ENCODE data around the gene SH2D2A.
A peak's percentile ranks its signal among the peaks of the same experiment; 100 is the strongest.
"Not testable (repeated sequence)": the region's sequence is repeated elsewhere in the genome, so short reads cannot be mapped to it uniquely, and the experiment has no call there.

Gene SH2D2A

DNA sequence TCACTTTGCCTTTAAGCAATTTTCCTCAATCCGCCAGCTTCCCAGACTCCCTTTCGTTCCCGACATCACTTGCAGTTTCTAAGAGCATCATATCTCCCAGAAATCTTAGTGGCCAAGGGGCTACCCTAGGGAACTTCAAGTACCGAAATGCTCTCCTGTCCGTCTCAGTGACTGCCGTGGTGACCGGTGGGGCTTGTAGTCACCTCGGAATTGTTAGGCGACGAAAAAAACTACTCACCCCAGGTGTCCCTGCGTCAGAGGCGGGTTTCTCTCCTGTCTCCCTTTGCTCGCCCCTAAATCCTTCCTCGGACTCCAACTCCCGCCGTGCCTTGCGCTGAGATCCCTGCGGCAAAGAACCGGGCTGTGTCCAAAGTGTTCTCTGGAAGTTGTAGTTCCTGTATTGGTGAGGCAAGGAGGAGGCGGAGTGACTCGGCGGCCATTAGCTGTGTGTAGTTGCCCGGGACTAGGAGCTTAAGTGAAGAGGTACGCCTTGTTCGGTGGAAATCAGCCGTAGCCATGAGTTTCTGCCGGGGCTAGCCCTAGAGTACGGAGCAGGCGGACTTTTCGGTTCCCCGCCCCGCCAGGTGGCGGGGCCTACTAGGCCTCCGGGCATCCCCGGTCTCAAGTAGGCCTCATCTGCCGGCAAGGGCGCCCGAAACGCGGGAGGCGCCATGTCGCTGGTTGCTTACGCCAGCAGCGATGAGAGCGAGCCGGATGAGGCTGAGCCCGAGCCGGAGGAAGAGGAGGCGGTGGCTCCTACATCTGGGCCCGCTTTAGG is 49.4 kb downstream of the SH2D2A start, which contains the start of gene PRCC:
Gene PRCC, plus strand, starts transcription at position 435 of the 778 bp plus-strand sequence. Its CDS starts 237 bp downstream, at position 672.
- DNase-seq, result peak; percentile 97 to 98

DNA sequence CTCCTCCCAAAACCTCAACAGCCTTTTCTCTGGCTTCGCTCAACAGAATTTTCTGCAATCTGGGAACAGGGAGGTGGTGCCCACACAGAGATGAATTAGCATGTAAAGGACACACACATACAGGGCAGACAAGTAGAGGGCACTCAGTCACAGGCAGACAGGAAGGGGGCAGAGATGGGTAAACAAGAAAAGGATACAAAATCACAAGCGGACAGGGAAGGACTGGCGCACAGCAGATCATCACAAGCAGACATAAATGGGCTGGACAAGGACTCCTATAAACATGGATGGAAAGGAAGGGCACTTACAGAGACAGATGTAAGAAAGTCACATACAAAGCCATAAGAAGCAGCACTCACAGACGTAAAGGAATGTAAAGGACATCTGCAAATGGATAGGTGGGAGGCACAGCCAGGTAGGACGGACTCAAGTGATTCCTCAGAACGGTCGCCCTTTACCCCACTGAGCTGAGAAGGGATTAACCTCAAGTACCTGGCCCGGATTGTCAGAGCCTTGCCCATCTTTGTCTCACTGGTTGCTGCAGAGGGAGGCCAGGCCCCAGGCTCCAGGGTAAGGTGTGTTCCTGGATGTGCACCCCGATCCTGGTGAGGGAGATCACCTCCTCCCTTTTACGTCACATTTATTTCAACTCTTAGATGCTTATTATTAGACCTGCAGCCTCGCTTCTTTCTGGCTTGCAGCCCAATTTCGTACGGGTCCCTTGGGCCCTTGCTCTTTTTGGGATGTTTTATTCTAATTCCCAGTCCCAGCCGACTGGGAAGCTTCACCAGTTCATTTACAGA is 50.1 kb downstream of the SH2D2A start:
- DNase-seq, result no peak

DNA sequence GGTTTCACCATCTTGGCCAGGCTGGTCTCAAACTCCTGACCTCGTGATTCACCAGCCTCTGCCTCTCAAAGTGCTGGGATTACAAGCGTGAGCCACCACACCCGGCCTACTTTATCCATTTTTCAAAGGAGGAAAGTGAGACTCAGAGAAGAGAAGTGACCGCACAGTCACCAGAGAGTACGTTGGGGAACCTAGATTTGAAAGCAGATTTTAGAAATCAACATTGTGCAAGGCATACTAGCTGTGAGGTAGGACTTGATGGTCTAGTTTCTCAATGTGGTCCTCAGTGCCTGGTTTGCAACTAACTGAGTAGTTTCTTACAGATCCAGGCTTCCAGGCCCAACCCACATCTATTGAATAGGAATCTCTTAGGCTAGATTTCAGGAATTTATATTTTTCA is 51.0 kb downstream of the SH2D2A start:
- peak; percentile 54 to 71 for DNase-seq

DNA sequence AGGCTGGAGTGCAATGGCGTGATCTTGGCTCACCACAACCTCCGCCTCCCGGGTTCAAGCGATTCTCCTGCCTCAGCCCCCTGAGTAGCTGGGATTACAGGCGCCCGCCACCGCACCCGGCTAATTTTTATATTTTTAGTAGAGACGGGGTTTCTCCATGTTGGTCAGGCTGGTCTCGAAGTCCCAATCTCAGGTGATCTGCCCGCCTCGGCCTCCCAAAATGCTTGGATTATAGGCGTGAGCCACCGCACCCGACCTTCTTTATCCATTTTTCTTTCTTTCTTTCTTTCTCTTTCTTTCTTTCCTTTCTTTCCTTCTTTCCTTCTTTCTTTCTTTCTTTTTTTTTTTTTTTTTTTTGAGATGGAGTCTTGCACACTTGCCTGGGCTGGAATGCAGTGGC is 51.5 kb downstream of the SH2D2A start:
- not testable (repeated sequence) for DNase-seq

DNA sequence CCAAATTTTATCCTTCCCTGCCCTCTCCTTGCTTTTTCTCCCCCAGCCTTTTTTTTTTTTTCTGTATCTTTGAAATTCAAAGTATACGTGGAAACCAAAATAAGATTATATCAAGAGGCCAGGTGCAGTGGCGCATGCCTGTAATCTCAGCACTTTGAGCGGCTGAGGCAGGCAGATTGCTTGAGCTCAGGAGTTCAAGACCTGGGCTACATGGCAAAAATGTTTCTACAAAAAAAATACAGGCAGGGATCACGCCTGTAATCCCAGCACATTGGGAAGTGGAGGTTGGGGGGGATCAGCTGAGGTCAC is 55.9 kb downstream of the SH2D2A start:
- no peak for DNase-seq

DNA sequence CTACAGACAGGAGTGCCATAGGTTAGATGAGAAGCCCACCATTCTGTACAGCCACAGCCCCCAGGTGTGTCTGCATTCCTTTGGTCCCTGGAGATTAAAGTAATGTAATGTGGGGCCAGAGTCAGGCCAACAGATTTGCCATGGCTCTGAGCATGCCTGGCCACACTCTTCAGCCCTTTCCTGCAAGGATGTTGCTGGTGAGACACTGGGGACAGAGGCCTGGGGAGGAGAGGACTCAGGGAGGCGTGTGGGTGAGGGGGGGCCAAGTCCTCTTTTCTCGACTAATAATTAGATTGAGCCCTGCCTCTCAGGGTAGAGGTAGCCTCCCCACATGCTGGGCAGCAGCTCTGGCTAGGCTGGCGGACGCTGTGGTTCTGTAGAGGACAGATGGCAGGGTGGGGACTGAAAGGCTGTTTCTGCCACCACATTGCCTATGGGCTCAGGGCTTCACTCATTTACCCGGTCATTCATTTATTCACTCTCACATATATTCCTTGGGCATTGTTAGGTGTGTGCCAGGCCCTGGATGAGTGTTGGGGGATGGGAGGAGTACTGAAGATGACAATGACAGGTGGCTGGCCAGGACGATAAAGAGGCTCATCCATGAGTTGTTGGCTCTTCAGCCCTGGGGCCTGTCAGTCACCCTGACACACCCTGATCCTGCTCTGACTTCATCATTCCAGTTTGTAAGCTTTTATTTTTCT is 56.4 kb downstream of the SH2D2A start:
- DNase-seq, result no peak

DNA sequence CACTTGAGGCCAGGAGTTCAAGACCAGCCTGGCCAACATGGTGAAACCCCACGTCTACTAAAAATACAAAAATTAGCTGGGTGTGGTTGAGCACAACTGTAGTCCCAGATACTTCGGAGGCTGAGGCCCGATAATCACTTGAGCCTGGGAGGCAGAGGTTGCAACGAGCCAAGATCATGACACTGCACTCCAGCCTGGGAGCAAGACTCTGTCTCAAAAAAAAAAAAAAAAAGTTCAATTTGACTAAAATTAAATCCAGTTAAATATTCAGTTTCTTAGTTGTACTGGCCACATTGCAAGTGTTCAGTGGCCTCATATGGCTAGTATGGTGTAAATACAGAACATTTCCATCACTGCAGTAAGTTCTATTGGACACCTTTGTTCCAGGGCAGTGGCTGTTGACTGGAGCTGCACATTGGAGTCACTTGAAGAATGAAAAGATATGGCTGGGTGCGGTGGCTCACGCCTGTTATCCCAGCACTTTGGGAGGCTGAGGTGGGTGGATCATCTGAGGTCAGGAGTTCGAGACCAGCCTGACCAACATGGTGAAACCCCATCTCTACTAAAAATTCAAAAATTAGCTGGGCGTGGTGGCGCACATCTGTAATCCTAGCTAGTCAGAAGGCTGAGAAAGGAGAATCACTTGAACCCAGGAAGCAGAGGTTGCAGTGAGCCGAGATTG is 58.9 kb downstream of the SH2D2A start:
- not testable (repeated sequence) for DNase-seq

DNA sequence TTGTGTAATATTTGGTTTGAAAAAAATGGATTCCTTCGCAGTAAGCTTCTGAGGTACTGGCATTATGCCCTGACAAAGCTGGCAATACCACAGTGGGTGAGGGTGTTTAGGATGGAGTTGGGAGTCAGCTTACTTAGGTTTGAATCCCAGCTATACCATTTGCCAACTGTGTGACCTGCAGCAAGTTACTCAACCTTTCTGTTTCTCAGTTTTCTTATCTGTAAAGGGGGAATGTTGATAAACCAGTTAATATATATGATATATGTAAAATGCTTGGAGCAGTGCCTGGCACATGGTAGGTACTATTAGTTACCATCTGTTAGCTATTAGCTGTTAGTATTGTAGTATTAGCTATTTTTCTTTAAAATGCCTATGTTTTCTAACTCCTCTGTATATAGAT is 60.3 kb downstream of the SH2D2A start:
- DNase-seq, result no peak

Data from inflammatory macrophage treated with lipopolysaccharide for 1 hour (primary cell).